Small intestine (tissue), 7 donors: ENCODE measurements around the gene ACSL4. TPM values are rescaled to one million over a fixed set of nuclear protein-coding genes. Genes with fewer than 3 reads are reported as not detected.

Experiments used
- DNase-seq, 2 donors: peaks; one replicate each; pipeline versions ENCODE4 v3.0.0 to v3.0.0-alpha.2; 2013
- FAIRE-seq: peaks from 2 replicates; lab custom pipeline; 2012; peaks lifted over from hg19 to GRCh38; lab: Jason Lieb, UNC
- H3K27ac ChIP-seq, 3 donors: one replicate each; pipeline ENCODE4 v1.5.1; 2013; ENCODE audit warnings: low read length in 2 of 3, mild to moderate bottlenecking in 2 of 3, control low read depth in 1 of 3, inconsistent platforms in 1 of 3, low read depth in 1 of 3, moderate library complexity in 1 of 3
- H3K27me3 ChIP-seq, 3 donors: one replicate each; pipeline ENCODE4 v1.6.1; 2013; ENCODE audit warnings: low read length in 3 of 3, inconsistent platforms in 1 of 3; ENCODE audit not compliant: control insufficient read depth in 3 of 3, insufficient read depth in 3 of 3
- H3K36me3 ChIP-seq, 3 donors: one replicate each; pipeline ENCODE4 v1.6.1; 2013; ENCODE audit warnings: low read length in 3 of 3, inconsistent platforms in 1 of 3, low read depth in 1 of 3, mild to moderate bottlenecking in 1 of 3, moderate library complexity in 1 of 3; ENCODE audit not compliant: control insufficient read depth in 3 of 3, insufficient read depth in 2 of 3
- H3K4me1 ChIP-seq, 3 donors: one replicate each; pipeline ENCODE4 v1.6.1; 2013; ENCODE audit warnings: low read length in 2 of 3, inconsistent platforms in 1 of 3, low read depth in 1 of 3, mild to moderate bottlenecking in 1 of 3, moderate library complexity in 1 of 3; ENCODE audit not compliant: control insufficient read depth in 3 of 3, insufficient read depth in 2 of 3
- H3K4me3 ChIP-seq, 3 donors: one replicate each; pipeline ENCODE4 v1.5.1; 2013; ENCODE audit warnings: low read length in 3 of 3, control low read depth in 1 of 3, inconsistent platforms in 1 of 3, low read depth in 1 of 3, mild to moderate bottlenecking in 1 of 3, moderate library complexity in 1 of 3
- H3K9me3 ChIP-seq, 2 donors: one replicate each; pipeline ENCODE4 v1.6.1; 2013; ENCODE audit warnings: low read depth in 1 of 2, low read length in 1 of 2; ENCODE audit not compliant: control insufficient read depth in 2 of 2, insufficient read depth in 1 of 2
- WGBS, 3 donors: extraction: QIAGEN DNeasy Blood & Tissue Kit; methylation state at CpG; one replicate each; pipeline ENCODE4 v1.1.7; 2013; 5-methylcytosine and 5-hydroxymethylcytosine counted together
- polyA plus RNA-seq, 4 donors: library from polyadenylated mRNA; stranded (reverse) in 3 of 4; unstranded in 1 of 4; fragments of 200-250 nt in 3 of 4; fragments of 120-200 nt in 1 of 4; gene quantifications; one replicate each; pipeline versions ENCODE4 v1.2.1 to v1.2.3, GENCODE V29; 2013
- donor health status: healthy with polysubstance abuse.
- donor health status: control.
- donor health status: control.
- donor health status: Bipolar disorder and iron deficiency.
- donor health status: healthy.

ACSL4 gene
- polyA plus RNA-seq, 4 donors, result 6.2 to 19.2 (median 7.7) TPM

GRCh38 chrX:109719264-109719663 lies 13.8 kb downstream of the ACSL4 start:
- FAIRE-seq (no peak), DNase-seq (no peak)
- no peaks in the 10 kb centered on the region for H3K9me3 ChIP-seq
- no peaks in the 10 kb centered on the region for H3K36me3 ChIP-seq
- 61 to 78% (median 68%) methylated on average over 2 of the region's 2 CpGs for WGBS, 3 donors
- no peak overlapping the region for H3K4me3 ChIP-seq
- H3K4me1 ChIP-seq, result no peaks in the 10 kb centered on the region
- no peaks in the 10 kb centered on the region for H3K27me3 ChIP-seq
- H3K27ac ChIP-seq, result no peak overlapping the region

- Histone ChIP-seq H3K27ac (no peak overlapping the region), H3K9me3 (no peaks in the 10 kb centered on the region), H3K36me3 (no peaks in the 10 kb centered on the region), H3K4me3 (no peak overlapping the region), H3K27me3 (no peaks in the 10 kb centered on the region), H3K4me1 (no peaks in the 10 kb centered on the region)
- no peak for FAIRE-seq
- no peak for DNase-seq
- 41 to 69% (median 63%) methylated on average over 1 of the region's 1 CpG for WGBS, 3 donors
These were observed 16.5 kb downstream of the ACSL4 start for GRCh38 chrX:109716431-109717028.

- Histone ChIP-seq H3K4me1 (no peaks in the 10 kb centered on the region), H3K36me3 (no peaks in the 10 kb centered on the region), H3K27me3 (no peaks in the 10 kb centered on the region), H3K9me3 (no peaks in the 10 kb centered on the region), H3K4me3 (no peak overlapping the region), H3K27ac (no peak overlapping the region)
- DNase-seq, result no peak
- 11 to 24% (median 19%) methylated on average over 1 of the region's 1 CpG for WGBS, 3 donors
- no peak for FAIRE-seq
These were observed 18.6 kb downstream of the ACSL4 start for GRCh38 chrX:109714340-109714958.

GRCh38 chrX:109710181-109710580 lies 22.9 kb downstream of the ACSL4 start:
- Histone ChIP-seq H3K27me3 (no peaks in the 10 kb centered on the region), H3K4me3 (no peak overlapping the region), H3K9me3 (no peaks in the 10 kb centered on the region), H3K4me1 (peaks cover 0 to 3% (median 0%) of the 10 kb centered on the region in 3 donors), H3K36me3 (no peaks in the 10 kb centered on the region), H3K27ac (no peak overlapping the region)
- 51 to 64% (median 52%) methylated on average over 2 of the region's 2 CpGs for WGBS, 3 donors
- FAIRE-seq (no peak), DNase-seq (no peak)

- Histone ChIP-seq H3K4me1 (peaks cover 0 to 3% (median 0%) of the 10 kb centered on the region in 3 donors), H3K27me3 (no peaks in the 10 kb centered on the region), H3K27ac (peak overlapping the region in 1 of 3 donors; percentile 67), H3K4me3 (no peak overlapping the region), H3K36me3 (no peaks in the 10 kb centered on the region), H3K9me3 (no peaks in the 10 kb centered on the region)
- WGBS, 3 donors, result 31 to 58% (median 57%) methylated on average over 3 of the region's 3 CpGs
- DNase-seq, result no peak
- FAIRE-seq, result no peak
These were observed 23.9 kb downstream of the ACSL4 start for GRCh38 chrX:109709129-109709631.

GRCh38 chrX:109707720-109708119 lies 25.3 kb downstream of the ACSL4 start:
- Histone ChIP-seq H3K9me3 (no peaks in the 10 kb centered on the region), H3K36me3 (no peaks in the 10 kb centered on the region), H3K4me1 (peaks cover 0 to 3% (median 0%) of the 10 kb centered on the region in 3 donors), H3K27me3 (no peaks in the 10 kb centered on the region), H3K27ac (no peak overlapping the region), H3K4me3 (no peak overlapping the region)
- DNase-seq (no peak), FAIRE-seq (no peak)
- WGBS, 3 donors, result 64 to 73% (median 68%) methylated on average over 4 of the region's 4 CpGs

GRCh38 chrX:109707319-109707718 lies 25.7 kb downstream of the ACSL4 start:
- Histone ChIP-seq H3K4me3 (no peak overlapping the region), H3K27ac (peak overlapping the region in 1 of 3 donors; percentile 44), H3K27me3 (no peaks in the 10 kb centered on the region), H3K36me3 (no peaks in the 10 kb centered on the region), H3K9me3 (no peaks in the 10 kb centered on the region), H3K4me1 (peaks cover 0 to 3% (median 0%) of the 10 kb centered on the region in 3 donors)
- 29 to 58% (median 31%) methylated on average over 5 of the region's 5 CpGs for WGBS, 3 donors
- DNase-seq (peak in 1 of 2 donors; percentile 21), FAIRE-seq (no peak)

- Histone ChIP-seq H3K27me3 (no peaks in the 10 kb centered on the region), H3K27ac (no peak overlapping the region)
- FAIRE-seq, result no peak
These were observed 28.5 kb downstream of the ACSL4 start for GRCh38 chrX:109704563-109704962.

More at GRCh38 chrX:109704563-109704962, 28.5 kb downstream of the ACSL4 start:
- no peaks in the 10 kb centered on the region for H3K36me3 ChIP-seq
- H3K4me1 ChIP-seq, result peaks cover 0 to 3% (median 0%) of the 10 kb centered on the region in 3 donors
- no peaks in the 10 kb centered on the region for H3K9me3 ChIP-seq
- DNase-seq, result no peak
- no peak overlapping the region for H3K4me3 ChIP-seq
